Upper lobe of left lung (tissue), 6 donors: Measurements from ENCODE around the gene CCDC69. TPM values are rescaled to one million over a fixed set of nuclear protein-coding genes. Genes with fewer than 3 reads are reported as not detected.

Experiments
- ATAC-seq, 2 donors: fragments of 200-7000 bp; cut with Tn5 transposase; one replicate each; pipeline ENCODE4 v1.9.1; 2022; ENCODE audit warnings: mild to moderate bottlenecking in 2 of 2, moderate library complexity in 2 of 2; ENCODE audit not compliant: low FRiP score in 2 of 2
- DNase-seq, 2 donors: peaks; one replicate each; pipeline ENCODE4 v3.0.0-alpha.2; 2019 to 2020
- H3K27ac ChIP-seq, 4 donors: fragments of 200-600 bp; sonication (generic); one replicate each; pipeline ENCODE4 v1.5.1; 2016 to 2019
- H3K27me3 ChIP-seq, 4 donors: fragments of 200-600 bp; sonication (generic); one replicate each; pipeline ENCODE4 v1.5.1; 2017 to 2019
- H3K36me3 ChIP-seq, 4 donors: fragments of 200-600 bp; sonication (generic); one replicate each; pipeline ENCODE4 v1.5.1; 2016 to 2019
- H3K4me1 ChIP-seq, 4 donors: fragments of 200-600 bp; sonication (generic); one replicate each; pipeline ENCODE4 v1.5.1; 2018 to 2019
- H3K4me3 ChIP-seq, 4 donors: fragments of 200-600 bp; sonication (generic); one replicate each; pipeline ENCODE4 v1.5.1; 2017 to 2019; ENCODE audit warnings: mild to moderate bottlenecking in 2 of 4, moderate library complexity in 1 of 4
- H3K9me3 ChIP-seq, 4 donors: fragments of 200-600 bp; sonication (generic); one replicate each; pipeline ENCODE4 v1.5.1; 2018 to 2019
- CTCF ChIP-seq, 6 experiments: fragments of 450-650 bp in 4 of 6; fragments of 200-600 bp in 2 of 6; sonication (generic) in 2 of 6; IDR thresholded peaks; one replicate each; pipeline ENCODE4 v1.5.1; 2016 to 2019; ENCODE audit warnings: antibody characterized with exemption in 6 of 6
- EP300 ChIP-seq, 4 donors: sonication (generic); formaldehyde crosslinking; IDR thresholded peaks; one replicate each; pipeline ENCODE4 v1.5.1; 2017; ENCODE audit warnings: antibody characterized with exemption in 4 of 4, control low read depth in 2 of 4
- POLR2A ChIP-seq, 4 donors: fragments of 450-650 bp; IDR thresholded peaks; one replicate each; pipeline ENCODE4 v1.5.1; 2016 to 2017; ENCODE audit warnings: antibody characterized with exemption in 4 of 4, mild to moderate bottlenecking in 2 of 4
- POLR2AphosphoS5 ChIP-seq, 2 donors: sonication (generic); formaldehyde crosslinking; IDR thresholded peaks; one replicate each; pipeline ENCODE4 v1.5.1; 2017; ENCODE audit warnings: antibody characterized with exemption in 2 of 2
- WGBS, 2 donors: methylation state at CpG; one replicate each; pipeline ENCODE4 v1.1.5; 2017 to 2018; 5-methylcytosine and 5-hydroxymethylcytosine counted together
- total RNA-seq, 6 donors: library from RNA; depleted of rRNA in 4 of 6; stranded (reverse); fragments of >200 nt in 4 of 6; gene quantifications; one replicate each; pipeline versions ENCODE4 v1.1.0 to v1.2.1, GENCODE V29; 2016 to 2021
- donor health status: DM: no; HTN: no; CAD: no; lungs with moderate emphysema.
- donor health status: DM: no; HTN: yes; CAD: no; lungs with severe emphysema.

CCDC69 gene
- total RNA-seq, 6 donors from 2014 or later = 61.0 to 119 (median 92.6) TPM

DNA sequence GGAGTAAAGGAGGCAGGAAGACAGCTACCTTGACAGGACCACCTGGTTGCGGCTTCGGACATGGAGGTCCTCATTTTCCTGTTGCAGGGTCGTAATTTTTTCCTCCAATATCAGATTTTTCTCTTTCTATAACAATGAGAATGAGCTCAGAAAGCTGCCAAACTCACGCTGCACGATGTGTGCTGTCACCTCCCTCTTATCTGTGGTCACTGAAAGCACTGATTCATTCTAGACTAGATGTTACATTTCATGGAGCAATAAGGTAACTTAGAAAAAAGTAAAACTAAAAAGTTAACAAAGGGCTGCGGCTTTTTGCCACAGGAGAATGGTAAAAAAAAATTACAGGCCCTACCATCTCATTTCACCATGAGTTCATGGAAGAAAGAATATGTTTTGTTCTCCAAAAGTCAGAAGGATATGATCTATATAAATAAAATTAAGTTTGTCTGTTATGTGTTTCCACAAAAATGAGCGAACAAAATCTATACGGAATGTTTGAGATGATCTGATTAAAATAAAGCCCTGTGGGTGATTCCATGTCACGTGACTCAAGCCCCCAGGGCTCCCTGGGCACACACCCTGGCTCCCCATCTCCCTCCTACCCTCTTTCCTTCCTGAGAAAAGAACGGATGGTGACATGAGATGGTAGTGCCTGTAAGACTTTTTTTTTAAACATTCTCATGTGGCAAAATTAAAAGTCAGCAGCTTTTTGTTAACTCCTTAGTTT, 39.4 kb downstream of the CCDC69 start:
- no peaks in the 10 kb centered on the region for H3K9me3 ChIP-seq
- H3K4me1 ChIP-seq = peaks cover 0 to 11% (median 5%) of the 10 kb centered on the region in 4 donors
- peaks cover 14 to 78% (median 44%) of the 10 kb centered on the region in 4 donors for H3K36me3 ChIP-seq
- H3K27me3 ChIP-seq = no peaks in the 10 kb centered on the region
- TF ChIP-seq EP300 (IDR thresholded peaks at IDR 0.05) (no peak), CTCF (IDR thresholded peaks at IDR 0.05) (no peak), POLR2A (IDR thresholded peaks at IDR 0.05) (no peak), POLR2AphosphoS5 (IDR thresholded peaks at IDR 0.05) (no peak)
- peak overlapping the region in 2 of 4 donors; percentile 51 to 58 for H3K27ac ChIP-seq
- no peak for ATAC-seq
- 76 to 78% methylated on average over 10 of the region's 10 CpGs for WGBS, 2 donors
- peak in 1 of 2 donors; percentile 6 for DNase-seq
- no peak overlapping the region for H3K4me3 ChIP-seq

DNA sequence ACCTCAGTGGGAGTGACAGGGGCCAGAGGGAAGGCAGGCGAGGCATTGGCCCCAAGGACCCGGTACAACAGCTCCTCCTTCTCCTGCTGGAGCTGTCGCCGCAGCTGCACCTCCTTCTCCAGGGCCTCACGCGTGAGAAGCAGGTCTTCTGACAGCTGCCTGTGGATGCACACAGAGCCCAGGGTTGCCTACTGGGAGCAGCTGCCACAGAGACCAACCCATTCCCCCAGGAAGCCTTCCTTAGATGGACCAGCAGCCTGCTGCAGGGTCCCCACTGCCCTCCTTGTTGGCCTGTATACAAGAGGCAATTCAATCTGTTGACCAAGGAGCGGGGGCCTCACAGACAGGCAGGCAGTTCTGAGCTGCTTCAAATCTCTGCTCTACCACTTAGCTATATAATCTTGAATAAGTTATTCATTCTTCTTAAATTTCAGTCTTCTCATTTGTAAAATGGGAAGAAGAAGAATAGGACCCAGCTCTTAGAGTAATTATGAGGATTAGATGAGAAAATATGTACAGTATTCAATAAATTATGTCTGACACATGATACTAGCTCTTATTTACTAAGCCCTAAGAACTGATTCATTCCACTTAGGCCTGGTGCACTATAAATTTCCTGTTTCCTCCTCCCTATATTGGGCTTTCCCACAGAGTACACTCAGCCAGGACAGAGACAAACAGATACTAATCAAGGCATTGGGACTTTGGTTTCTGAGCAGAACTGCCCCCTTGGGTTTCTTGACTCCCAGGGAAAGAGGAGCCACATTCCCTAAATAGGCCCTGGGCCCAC, 40.2 kb downstream of the CCDC69 start:
- TF ChIP-seq POLR2A (IDR thresholded peaks at IDR 0.05) (no peak), EP300 (IDR thresholded peaks at IDR 0.05) (no peak), POLR2AphosphoS5 (IDR thresholded peaks at IDR 0.05) (no peak), CTCF (IDR thresholded peaks at IDR 0.05) (no peak)
- DNase-seq (peak; percentile 16 to 31), ATAC-seq (no peak)
- Histone ChIP-seq H3K9me3 (no peaks in the 10 kb centered on the region), H3K36me3 (peaks cover 14 to 76% (median 47%) of the 10 kb centered on the region in 4 donors), H3K27ac (peak overlapping the region in 2 of 4 donors; percentile 51 to 58), H3K4me1 (peaks cover 0 to 11% (median 5%) of the 10 kb centered on the region in 4 donors), H3K27me3 (no peaks in the 10 kb centered on the region), H3K4me3 (no peak overlapping the region)
- WGBS, 2 donors = 70 to 91% methylated on average over 2 to 7 of the region's 7 CpGs

GRCh38 chr5:151182976-151183375, 40.9 kb downstream of the CCDC69 start:
- peaks cover 14 to 73% (median 49%) of the 10 kb centered on the region in 4 donors for H3K36me3 ChIP-seq
- ATAC-seq = no peak
- H3K4me3 ChIP-seq = no peak overlapping the region
- TF ChIP-seq POLR2AphosphoS5 (IDR thresholded peaks at IDR 0.05) = no peak
- no peak for TF ChIP-seq CTCF (IDR thresholded peaks at IDR 0.05)
- no peak for TF ChIP-seq POLR2A (IDR thresholded peaks at IDR 0.05)
- no peak for TF ChIP-seq EP300 (IDR thresholded peaks at IDR 0.05)
- no peaks in the 10 kb centered on the region for H3K27me3 ChIP-seq
- H3K9me3 ChIP-seq = no peaks in the 10 kb centered on the region
- no peak overlapping the region for H3K27ac ChIP-seq
- 77 to 88% methylated on average over 3 to 8 of the region's 8 CpGs for WGBS, 2 donors
- DNase-seq = no peak
- H3K4me1 ChIP-seq = peaks cover 0 to 11% (median 5%) of the 10 kb centered on the region in 4 donors

DNA sequence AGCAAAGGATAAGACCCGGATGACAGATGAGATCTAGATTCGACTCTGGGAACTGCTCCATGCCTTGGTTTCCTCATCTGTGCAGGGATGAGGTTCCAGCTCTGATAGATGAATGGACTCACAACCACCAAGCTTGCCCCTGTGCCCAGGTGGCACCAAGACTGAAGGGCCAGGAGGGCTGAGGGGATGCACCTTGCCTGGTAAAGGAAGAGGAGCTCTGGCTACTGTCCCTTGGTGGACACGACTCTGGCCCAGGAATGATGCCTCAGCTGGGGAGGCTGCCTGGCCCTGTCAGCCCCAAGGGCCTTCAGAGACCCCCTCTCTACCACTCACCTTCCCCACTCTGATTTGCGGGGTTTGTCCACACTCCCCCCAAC, 41.4 kb downstream of the CCDC69 start:
- ATAC-seq (no peak), DNase-seq (peak in 1 of 2 donors; percentile 7)
- WGBS, 2 donors = 87 to 90% methylated on average over 4 of the region's 4 CpGs
- H3K9me3 ChIP-seq = no peaks in the 10 kb centered on the region
- peaks cover 14 to 69% (median 48%) of the 10 kb centered on the region in 4 donors for H3K36me3 ChIP-seq
- H3K27ac ChIP-seq = peak overlapping the region in 1 of 4 donors; percentile 5
- H3K27me3 ChIP-seq = no peaks in the 10 kb centered on the region
- H3K4me3 ChIP-seq = no peak overlapping the region
- TF ChIP-seq CTCF (IDR thresholded peaks at IDR 0.05) = no peak
- peaks cover 0 to 11% (median 5%) of the 10 kb centered on the region in 4 donors for H3K4me1 ChIP-seq
